NCI-H2196 (cell line): Measurements from ENCODE around the gene BTG4.

Source experiments
- DNase-seq: peaks from one replicate; lab custom pipeline; 2025; ENCODE audit not compliant: unreplicated experiment; lab: John Stamatoyannopoulos, UW

The BTG4 gene

GRCh38 chr11:111456859-111457730, 55.1 kb downstream of the BTG4 start:
- no peak for DNase-seq

DNA sequence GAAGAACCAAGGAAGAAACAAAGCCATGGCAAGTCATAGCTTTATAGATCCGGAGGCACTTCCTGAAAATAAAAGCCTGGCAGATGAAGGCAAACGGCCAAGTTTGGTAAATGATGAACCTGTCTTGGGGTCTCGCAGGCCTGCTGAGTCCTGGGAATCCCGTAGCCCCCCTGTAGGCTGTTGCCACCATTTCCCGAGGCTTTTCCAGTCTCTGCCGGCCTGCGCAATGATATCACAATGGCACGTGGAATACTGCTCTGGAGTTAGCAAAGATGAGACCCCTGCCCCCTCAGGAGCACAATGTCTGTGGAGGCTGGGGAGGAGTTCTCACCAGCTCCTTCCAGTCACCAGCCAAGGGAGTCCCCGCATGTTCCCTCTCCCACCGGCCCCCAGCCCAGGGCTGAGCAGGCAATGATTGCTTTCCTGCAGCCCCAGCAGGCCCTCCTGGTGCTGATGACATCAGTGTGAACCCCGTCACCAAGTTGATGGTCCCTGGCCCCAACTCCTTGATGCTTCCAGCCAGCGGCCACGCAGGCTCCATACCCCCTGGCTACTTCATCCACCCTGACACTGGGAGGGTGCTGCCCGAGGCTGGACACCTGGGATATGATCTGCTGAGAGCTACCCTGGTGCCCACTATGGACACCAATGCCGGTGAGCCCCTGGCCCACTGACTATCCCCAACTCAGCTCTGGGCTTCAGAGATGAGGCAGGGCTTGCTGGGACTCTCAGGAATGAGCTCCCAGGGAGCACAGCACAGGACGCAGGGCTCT, 55.9 kb downstream of the BTG4 start:
- DNase-seq, result no peak

DNA sequence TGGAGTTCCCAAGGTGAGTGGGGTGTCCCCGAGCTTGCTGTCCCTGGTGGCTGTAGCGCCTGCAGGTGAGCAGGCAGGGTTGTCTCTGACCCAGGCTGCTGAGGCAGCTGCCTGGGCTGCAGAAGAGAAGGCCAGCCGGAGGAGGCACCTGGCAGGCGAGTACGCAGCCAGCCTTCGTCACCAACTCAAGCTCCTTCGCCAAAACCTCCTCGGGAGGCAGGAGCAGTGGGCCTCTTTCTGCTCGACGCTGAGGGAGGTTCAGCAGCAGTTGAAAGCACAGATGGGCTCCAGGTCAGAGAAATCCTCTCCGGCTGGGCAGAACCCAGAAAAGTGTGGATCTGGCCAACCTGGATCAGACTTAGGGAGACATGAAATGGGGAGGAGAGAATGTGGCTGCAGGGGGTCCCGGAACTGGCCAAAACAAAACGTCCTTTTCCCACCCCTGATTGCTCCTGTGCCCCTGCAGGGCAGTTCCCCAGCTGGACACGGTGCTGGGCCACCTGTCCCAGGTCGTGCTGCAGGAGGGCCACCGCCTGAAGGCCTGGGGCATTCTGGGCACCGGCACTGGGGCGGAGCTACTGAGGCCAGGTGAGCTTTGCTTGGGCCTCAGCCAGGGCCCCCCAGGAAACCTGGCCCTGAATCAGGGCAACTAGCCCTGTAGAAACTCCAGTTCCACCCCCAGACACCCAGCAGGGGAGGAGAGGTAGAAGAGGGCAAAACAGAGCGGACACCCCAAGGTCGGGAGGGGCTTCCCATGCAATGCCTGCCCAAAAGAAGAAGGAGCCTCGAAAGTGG, 56.7 kb downstream of the BTG4 start:
- no peak for DNase-seq

- peak; percentile 54 for DNase-seq
Measured at GRCh38 chr11:111454561-111455192, 57.5 kb downstream of the BTG4 start.

DNA sequence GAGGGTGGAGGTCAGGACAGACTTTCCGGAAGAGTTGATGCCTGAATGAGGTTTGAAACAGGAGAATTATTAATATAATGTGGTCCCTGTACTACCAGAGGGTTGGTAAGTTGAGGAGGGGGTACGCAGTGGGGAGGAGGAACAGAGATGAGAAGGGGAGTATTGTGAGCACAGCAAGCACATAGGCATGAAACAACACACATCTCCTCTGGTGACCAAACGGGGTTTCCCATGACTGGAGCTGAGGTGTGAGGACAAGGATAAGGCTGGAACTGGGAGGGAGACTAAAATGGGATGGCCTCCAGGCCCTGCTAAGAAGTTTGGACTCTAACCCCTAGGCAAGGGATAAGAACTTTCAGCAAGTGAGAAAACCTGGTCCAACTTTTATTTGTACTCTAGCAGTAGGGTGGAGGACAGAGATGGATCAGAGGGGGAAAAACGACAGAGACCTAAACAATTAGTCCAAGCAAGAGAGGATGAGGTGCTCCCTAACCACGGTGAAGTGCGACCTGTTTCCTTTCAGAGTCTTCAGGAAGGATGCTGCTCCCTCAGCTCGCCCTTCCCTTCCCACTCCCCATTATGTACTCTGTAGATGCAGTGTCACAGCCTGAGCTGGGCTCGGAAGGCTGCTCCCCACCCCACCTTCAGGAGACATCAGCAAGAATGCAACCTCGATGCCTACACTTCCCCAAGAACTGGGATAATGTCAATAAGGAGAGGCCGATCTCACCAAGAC, 59.2 kb downstream of the BTG4 start:
- no peak for DNase-seq

- DNase-seq, result no peak
Measured at GRCh38 chr11:111452146-111452545, 60.0 kb downstream of the BTG4 start.

GRCh38 chr11:111450480-111451320, 61.5 kb downstream of the BTG4 start:
- DNase-seq, result no peak

- no peak for DNase-seq
Measured at GRCh38 chr11:111449696-111450479, 62.3 kb downstream of the BTG4 start.

DNA sequence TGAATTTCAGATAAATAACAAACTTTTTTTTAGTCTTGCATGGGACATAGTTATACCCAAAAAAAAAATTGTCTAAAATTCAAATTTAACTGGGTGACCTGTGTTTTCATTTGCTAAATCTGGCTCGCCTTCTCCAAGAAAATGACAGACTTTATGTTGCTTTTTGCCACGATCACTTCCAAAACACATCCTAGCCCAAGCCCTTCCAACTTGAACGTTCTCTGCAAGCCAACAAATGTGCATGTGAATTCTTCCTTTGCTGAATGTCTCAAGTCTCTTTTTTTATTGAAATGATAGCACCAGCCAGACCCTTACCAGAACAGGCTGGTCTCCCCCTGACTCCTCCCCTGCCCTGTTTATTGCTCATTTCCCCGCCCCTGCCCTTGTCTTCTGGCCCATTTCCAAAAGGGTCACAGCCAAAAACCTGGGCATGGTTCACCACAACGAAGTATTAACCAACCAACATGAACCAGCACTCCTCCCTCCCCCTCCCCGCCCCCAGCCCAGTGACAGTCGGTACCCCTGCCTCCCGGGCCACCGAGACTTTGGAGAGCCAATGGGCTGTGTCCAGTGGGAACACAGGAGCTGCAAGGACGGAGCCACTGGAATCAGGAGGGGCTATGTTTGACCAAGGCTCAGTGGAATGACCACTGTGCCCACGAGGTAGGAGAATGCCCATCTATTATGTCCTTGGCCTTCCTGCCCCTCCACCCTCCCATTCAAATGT, 63.2 kb downstream of the BTG4 start:
- DNase-seq, result no peak

DNA sequence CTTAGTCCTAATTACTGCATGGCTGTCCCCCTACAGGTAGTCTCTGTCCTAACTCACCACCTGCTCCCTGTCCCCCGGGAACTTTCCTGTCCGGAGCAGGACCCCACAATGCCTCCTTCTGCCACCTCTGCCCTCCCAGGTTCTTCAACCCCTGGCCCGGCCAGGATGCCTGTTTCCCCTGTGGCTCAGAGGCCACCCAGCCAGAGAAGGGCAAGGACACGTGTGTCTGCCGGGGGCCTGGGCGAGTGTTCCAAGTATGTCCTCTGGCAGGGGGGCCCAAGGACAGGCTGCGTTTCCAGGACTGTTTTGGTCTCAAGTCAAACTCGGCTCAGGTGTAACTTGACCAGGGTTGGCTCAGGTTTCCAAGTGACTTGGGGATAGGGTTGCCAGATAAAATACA, 63.8 kb downstream of the BTG4 start:
- no peak for DNase-seq

GRCh38 chr11:111447931-111448330, 64.3 kb downstream of the BTG4 start:
- no peak for DNase-seq

DNA sequence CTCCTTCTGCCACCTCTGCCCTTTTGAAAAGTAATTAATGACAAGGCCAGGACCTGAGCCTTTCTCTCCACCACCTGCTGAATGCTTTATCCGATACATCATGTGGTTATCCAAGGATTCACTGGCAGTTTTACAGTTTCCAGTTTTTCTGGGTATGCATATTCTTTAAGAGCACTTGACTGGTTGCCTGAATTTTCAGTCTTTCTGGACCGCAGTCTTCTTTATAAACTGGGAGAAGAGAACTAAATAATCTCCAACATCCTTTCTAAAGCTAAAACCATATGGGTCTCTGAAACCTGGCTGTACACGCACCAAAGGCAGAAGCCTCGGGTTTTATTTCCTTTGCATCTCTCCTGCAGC, 65.1 kb downstream of the BTG4 start:
- DNase-seq, result no peak

GRCh38 chr11:111446404-111447111, 65.6 kb downstream of the BTG4 start:
- peak; percentile 88 for DNase-seq

DNA sequence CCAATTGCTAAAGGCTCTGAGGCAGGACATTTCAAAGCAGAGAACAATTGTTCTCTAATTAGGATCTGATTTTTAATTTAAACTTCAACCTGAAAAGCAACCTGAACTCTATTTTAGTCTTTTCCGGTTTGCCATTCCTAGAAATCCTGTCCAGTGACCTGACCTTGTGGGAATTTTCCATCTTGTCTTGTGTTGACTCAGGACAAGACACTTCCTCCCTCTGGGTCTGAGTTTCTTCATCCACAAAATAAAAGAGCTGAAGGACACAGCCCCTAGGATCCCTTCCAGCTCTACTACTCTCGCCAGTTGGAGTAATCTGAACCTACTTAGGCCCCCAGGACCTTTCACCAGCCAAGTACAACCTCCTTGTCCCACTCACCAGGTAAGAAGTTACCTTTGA, 66.6 kb downstream of the BTG4 start:
- no peak for DNase-seq
